ENCODE results near the gene RESF1.
"Not testable (repeated sequence)": the region's sequence is repeated elsewhere in the genome, so short reads cannot be mapped to it uniquely, and the experiment has no call there.

The RESF1 gene, protein sequence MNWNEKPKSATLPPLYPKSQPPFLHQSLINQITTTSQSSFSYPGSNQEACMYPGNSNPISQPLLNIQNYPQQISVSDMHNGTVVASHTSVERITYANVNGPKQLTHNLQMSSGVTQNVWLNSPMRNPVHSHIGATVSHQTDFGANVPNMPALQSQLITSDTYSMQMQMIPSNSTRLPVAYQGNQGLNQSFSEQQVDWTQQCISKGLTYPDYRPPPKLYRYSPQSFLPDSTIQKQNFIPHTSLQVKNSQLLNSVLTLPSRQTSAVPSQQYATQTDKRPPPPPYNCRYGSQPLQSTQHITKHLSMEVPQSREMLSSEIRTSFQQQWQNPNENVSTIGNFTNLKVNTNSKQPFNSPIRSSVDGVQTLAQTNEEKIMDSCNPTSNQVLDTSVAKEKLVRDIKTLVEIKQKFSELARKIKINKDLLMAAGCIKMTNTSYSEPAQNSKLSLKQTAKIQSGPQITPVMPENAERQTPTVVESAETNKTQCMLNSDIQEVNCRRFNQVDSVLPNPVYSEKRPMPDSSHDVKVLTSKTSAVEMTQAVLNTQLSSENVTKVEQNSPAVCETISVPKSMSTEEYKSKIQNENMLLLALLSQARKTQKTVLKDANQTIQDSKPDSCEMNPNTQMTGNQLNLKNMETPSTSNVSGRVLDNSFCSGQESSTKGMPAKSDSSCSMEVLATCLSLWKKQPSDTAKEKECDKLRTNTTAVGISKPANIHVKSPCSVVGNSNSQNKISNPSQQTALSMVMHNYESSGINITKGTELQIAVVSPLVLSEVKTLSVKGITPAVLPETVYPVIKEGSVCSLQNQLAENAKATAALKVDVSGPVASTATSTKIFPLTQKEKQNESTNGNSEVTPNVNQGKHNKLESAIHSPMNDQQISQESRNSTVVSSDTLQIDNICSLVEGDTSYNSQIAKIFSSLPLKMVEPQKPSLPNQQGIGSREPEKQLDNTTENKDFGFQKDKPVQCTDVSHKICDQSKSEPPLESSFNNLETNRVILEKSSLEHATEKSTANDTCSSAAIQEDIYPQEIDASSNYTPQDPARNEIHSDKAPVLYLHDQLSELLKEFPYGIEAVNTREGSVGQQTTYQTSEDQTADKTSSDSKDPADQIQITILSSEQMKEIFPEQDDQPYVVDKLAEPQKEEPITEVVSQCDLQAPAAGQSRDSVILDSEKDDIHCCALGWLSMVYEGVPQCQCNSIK (N-terminal part only)

DNA sequence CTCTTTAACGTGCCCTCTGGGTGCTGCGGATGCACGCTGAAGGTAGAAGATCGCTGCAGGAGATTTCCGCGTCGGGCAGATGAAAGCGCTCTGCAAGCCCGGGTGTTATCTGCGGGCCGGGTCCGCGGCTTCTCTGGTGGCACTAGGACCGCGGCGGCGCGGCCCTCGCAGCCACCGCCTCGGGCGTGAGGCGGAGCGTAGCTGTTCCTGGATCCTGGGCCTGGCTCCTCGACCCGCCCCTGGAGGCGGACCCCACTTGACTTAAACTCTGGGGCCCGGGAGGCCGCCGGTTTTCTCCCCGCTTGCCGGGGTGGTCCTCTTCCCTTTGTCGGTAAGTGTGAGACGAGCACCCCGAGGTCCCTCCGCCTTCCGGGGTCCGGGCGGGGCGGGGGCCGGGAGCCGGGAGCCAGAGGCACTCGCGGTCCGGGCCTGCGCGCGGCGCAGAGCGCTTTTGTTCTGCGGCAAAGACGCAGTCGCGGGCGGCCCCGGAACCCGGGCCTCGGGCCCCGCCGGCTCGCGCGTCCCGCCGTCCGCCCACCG is at the start of gene RESF1:
Gene RESF1 (plus strand): TSS at position 255 of the 540 bp plus-strand sequence. CDS start 21,541 bp downstream, outside the sequence.
- peak; percentile 94 for DNase-seq

GRCh38 chr12:31914927-31915326 is 44.3 kb upstream of the RESF1 start:
- DNase-seq: no peak

- DNase-seq: no peak
Observed at GRCh38 chr12:31915446-31915845, 43.8 kb upstream of the RESF1 start.

DNA sequence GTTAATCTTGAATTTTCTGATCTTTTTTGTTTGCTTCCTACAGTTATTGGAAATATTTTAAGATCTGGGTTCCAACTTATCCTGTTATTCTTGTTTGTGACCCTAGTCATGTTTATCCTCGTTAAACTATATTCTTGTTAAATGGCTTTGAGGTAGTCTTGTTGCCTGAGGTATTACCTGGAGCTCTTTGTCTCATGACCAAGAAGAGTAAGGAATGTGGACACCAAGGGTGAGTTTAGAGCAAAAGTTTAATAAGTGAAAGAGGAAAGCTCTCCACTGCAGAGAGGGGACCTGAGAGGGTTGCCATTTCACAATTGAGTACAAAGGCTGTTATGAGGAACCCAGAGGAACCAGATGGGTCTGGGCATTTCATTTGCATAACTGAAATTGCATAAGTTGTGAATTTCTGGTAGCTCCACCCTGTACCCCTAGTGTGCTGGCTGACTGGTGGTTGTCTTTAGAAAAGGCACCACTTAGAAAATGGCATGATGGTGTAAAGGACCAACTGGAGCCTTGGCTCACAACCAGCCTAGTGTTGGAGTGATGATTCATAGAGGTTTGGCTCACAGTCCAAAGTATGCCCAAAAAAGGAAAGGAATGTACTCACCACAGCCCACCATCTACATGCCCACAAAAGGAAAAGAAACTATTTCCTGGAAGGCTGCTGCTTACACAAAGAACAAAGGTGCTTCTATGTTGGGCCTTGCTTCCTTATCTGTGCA is 36.7 kb upstream of the RESF1 start:
- DNase-seq: no peak

- no peak for DNase-seq
Observed at GRCh38 chr12:31923063-31923412, 36.2 kb upstream of the RESF1 start.

DNA sequence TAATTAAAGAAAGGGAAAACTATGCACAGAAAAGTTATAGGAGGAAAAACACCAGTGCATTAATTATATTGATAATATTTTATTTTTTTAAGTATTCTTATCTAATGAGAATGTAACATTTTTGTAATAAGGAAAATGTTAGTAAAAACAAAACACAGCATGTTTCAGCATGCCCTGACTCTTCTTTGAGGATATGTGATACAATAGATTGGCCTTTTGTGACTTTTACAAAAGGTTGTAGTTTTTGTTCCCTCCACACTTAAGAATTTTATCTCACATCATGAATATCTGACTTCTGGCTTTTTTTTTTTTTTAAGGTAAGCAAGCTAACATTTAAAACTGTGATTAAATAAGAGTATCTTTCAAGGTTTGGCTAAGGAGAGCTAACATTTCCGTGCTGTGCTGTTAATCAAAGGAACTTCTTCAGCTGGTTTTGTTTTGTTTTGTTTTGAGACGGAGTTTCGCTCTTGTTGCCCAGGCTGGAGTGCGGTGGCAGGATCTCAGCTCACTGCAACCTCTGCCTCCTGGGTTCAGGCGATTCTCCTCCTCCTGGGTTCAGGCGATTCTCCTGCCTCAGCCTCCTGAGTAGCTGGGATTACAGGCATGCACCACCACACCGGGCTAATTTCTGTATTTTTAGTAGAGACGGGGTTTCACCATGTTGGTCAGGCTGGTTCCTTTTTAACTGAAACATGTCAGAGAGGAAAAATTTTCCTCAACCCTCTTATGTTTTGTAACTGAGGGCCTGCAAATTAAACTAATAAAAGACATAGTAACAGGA is 30.8 kb upstream of the RESF1 start:
- DNase-seq: peak; percentile 22

- peak; percentile 20 for DNase-seq
Observed at GRCh38 chr12:31929027-31929526, 30.1 kb upstream of the RESF1 start.

- DNase-seq: no peak
Observed at GRCh38 chr12:31931796-31932715, 27.2 kb upstream of the RESF1 start.

- no peak for DNase-seq
Observed at GRCh38 chr12:31944299-31944698, 14.9 kb upstream of the RESF1 start.

- DNase-seq: no peak
Observed at GRCh38 chr12:31947971-31948370, 11.2 kb upstream of the RESF1 start.

DNA sequence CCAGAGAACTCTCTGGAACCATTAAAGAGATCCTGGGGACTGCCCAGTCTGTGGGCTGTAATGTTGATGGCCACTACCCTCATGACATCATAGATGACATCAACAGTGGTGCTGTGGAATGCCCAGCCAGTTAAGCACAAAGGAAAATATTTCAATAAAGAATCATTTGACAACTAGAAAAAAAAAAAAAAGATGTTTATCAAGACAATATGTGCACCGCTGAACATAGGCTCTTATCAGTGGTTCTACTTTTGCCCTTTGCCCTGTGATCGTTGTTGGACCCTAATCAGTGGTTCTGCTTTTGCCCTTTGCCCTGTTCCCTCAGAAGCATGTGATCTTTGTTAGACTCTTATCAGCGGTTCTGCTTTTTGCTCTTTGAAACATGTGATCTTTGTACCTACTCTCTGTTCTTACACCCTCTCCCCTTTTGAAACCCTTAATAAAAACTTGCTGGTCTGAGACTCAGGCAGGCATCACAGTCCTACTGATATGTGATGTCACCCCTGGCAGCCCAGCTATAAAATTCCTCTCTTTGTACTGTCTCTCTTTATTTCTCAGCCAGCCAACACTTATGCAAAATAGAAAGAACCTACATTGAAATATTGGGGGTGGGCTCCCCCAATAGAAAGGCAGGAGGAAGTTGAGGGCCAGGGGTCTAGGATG is 10.4 kb upstream of the RESF1 start:
- not testable (repeated sequence) for DNase-seq

DNA sequence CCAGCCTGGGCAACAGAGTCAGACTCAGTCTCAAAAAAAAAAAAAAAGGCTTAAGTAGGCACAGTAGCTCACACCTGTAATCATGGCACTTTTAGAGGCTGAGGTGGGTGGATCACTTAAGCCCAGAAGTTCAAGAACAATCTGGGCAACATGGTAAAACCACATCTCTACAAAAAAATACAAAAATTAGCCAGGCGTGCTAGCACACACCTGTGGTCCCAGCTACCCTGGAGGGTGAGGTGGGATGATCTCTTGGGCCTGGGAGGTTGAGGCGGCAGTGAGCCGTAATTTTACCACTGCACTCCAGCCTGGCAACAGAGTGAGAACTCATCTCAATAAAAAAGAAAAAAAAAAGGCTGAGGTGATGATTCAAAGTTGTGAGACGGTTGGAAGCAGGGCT is 9.1 kb upstream of the RESF1 start:
- no peak for DNase-seq

GRCh38 chr12:31950492-31950891 is 8.7 kb upstream of the RESF1 start:
- no peak for DNase-seq

- no peak for DNase-seq
Observed at GRCh38 chr12:31951008-31951407, 8.2 kb upstream of the RESF1 start.

DNA sequence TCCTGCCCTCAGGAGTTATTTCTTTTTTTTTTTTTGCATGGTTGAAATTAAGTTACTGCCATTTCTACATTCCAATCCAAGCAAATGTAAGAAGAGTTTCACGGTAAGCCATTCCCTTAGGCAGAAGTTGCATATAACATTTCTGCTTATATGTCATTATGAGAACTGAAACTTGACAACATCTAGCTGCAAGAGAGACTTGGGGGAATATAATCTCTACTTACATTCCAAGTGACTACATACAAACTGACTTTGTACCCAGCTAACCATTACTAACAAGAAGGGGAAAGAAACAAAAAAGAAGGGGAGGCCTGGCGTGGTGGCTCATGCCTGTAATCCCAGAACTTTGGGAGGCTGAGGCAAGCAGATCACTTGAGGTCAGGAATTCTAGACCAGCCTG is 7.3 kb upstream of the RESF1 start:
- DNase-seq: no peak

- no peak for DNase-seq
Observed at GRCh38 chr12:31952418-31952817, 6.8 kb upstream of the RESF1 start.

DNA sequence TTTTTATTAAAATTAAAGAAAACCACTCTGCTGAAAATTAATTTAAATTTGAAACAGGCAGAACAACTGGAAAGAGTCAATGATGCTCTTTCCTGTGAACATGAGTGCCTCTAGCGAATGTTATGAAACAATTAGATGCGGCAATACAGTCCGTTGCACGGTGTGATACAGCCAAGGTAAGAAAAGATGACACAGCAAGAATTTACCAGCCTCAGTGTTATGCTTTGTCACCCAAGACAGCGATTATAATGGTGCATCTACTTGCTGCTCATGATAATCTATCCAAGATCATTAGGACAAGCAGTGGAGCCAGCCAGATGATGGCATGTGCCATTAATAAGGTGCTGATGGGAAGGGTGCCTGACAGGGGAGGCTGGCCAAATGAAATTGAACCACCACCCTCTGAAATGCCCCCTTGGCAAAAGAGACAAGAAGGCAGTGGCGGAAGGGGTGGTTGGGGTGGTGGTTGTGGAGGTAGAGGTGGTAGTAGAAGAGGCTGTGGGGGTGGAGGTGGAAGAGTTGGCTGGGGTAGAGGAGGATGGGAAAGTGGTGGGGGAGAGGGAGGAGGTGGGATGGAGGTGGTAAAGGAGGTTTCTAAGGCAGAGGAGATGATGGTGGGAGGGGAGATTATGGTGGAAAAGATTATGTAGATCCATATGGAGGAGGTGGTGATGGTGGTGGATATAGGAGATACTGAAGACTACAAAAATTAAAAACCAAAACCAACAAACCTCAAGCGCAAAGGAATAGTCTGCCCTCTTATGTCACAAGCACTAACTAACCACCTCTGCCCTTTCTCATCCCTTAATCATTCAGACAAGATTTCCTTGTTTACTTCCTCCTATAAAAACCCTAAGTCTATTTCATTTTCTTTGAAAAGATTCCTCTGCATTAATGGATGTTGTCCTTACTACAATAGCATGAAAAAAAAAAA is 4.0 kb upstream of the RESF1 start:
- DNase-seq: no peak

- no peak for DNase-seq
Observed at GRCh38 chr12:31958569-31959160, 550 bp upstream of the RESF1 start.
